SIG-M5 treated with dmso at 0.1 percent for 504 hours (cell line): ENCODE measurements around the gene SLC26A2.

Experiments
- DNase-seq: peaks from one replicate; lab custom pipeline; 2025; ENCODE audit not compliant: unreplicated experiment; lab: John Stamatoyannopoulos, UW

Gene SLC26A2

DNA sequence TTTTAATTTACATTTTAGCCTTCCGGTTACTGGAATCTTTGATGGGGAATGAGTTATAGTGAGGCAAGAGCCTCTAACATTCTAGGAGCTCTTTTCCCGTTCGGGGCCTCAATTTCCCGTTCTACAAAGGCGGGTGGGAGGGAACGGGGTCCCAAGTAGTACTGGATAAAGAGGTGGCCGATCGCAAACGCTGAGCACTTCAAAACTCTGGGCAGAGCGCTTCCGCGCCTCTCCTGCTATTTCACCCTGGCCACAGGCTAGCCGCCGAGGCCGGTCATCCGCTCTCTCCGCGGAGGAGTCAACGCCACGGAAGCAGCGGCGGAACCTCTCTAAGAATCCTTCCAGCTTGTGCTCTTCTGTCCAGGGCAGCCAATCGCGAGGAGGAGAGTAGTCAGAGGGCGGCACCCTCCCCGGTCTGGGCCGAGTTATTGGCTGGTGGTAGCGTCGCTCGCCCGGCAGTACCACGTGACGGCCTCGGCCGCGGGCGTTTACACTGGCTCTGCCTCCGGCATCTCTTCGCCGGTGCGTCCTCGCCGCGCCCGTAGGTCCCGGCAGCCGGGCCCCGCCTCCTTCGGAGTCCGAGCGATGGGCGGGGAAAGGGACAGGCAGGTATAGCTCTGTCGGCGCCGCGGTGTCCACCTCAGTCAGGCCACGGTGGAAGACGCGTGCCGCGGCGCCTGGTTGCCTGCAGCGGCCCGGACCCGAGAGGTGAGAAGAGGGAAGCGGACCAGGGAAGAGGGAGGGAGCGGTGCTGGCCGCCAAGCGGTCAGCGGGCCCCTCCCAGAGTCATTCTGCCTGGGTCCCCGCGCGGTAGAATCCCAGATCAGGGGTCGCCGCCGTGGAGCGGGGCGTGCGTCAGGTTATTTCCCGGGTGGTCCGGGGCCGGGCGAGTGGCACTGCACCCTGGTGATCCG, at the start of gene SLC26A2:
TSS of gene SLC26A2 (plus strand) at position 487 of the 914 bp plus-strand sequence. CDS start 16,895 bp downstream, outside the sequence.
- peak; percentile 99 for DNase-seq

- DNase-seq = no peak
These were observed 49.5 kb upstream of the SLC26A2 start for GRCh38 chr5:149911031-149911430.

DNA sequence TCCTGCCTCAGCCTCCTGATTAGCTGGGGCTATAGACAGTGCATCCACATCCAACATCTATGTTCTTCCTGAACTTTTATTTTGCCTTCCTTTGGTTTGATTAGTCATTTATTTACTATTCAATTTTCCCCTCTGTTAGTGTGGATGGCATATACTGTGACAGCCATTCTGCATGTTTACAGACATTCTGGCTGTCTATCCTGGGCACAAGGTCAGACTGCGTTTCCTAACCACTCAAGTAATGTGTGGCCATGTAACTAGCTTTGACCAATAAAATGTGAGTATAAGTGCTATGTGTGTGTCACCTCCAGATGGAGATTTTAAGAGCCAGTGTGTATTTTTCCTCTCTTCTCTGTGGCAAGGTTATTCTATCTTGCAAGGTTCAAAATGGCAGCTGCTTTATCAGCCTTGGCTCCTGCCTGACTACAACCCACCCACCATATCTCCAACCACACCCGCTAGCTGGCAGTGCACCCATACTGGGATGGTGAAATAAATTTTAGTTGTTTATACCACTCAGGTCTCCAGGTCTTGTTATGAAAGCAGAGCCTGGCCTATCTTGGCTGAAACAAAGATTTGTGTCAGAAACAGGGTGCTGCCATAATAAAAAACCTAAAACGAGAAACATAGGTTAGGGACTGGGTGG, 48.2 kb upstream of the SLC26A2 start:
- no peak for DNase-seq

- DNase-seq = no peak
These were observed 46.8 kb upstream of the SLC26A2 start for GRCh38 chr5:149913436-149914419.

DNA sequence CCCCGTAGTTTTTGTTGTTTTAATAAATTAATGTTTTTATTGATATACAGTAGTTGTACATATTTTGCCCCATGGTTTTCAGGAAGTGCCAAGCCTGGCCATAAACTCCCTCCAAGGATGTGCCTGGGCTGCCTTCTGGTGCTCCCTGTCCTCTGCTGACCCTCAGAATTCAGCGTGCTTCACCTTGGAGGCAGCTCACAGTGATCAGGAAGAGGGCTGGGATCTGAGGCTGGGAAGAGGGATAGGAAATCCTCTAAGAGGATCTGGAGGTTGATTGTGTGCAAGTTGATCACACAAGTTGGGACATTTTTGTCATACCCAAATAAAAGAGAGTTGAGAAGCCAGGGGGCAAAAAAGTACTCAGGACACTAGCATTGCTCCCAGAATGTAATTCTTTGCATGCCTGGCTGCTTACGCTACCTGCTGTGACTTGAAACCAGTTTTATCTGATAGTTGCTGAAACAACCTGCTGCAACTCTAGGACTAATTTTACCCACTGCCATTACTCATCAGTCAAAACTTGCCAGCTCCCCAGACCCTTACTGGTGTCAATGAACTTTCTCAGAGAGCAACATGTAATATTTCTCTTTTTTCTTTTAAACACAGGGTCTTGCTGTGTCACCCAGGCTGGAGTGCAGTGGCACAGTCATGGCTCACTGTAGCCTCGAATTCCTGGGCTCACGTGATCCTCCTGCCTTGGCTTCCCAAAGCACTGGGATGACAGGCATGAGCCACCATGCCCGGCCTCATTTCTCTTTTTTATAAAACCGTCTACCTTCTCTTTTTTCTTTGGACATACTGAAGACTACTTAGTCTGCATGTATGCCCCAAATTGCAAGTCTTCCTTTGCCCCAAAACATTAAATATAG, 44.9 kb upstream of the SLC26A2 start:
- DNase-seq = no peak

GRCh38 chr5:149916334-149917072, 44.1 kb upstream of the SLC26A2 start:
- no peak for DNase-seq

DNA sequence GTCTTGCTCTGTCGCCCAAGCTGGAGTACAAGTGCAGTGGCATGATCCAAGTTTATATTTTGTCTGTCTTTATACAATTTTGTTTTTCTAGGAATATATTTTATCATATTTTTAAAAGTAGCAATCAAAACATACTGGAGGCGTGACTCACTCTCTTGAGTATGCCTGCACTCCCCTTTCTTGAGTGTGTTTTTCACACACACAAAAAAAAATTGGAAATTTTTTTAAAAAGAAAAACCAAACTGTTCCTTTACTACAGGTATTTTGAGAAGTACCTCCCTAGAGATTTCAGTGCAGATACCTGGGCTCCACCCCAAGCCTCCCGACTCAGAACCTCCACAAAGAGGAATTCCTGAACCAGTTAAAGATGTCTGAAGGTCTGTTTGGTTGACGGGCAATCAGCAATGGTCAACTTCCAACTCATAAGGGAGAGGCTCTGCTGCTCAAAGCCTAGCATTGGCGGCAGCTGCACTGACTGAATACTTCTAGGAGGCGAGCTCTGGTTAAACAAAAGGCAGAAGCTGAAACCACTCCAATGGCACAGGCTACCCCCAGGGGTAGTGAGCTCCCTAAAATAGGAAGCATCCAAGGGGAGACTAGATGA, 43.4 kb upstream of the SLC26A2 start:
- no peak for DNase-seq

GRCh38 chr5:149921597-149921996, 39.0 kb upstream of the SLC26A2 start:
- no peak for DNase-seq

DNA sequence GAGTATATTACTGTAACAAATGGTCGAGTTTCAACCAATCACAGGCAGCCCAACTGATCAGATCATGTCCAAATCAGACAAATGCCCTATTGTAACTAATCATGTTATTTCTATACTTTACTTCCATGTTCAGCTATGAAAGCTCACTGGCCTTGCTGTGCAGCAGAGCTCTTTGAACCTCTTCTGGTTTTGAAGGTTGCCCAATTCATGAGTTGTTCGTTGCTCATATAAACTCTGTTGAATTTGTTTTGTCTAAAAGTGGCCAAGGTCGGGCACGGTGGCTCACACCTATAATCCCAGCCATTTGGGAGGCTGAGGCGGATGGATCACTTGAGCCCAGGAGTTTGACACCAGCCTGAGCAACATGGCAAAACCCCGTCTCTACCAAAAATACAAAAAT, 37.6 kb upstream of the SLC26A2 start:
- no peak for DNase-seq

GRCh38 chr5:149924486-149924885, 36.1 kb upstream of the SLC26A2 start:
- no peak for DNase-seq

DNA sequence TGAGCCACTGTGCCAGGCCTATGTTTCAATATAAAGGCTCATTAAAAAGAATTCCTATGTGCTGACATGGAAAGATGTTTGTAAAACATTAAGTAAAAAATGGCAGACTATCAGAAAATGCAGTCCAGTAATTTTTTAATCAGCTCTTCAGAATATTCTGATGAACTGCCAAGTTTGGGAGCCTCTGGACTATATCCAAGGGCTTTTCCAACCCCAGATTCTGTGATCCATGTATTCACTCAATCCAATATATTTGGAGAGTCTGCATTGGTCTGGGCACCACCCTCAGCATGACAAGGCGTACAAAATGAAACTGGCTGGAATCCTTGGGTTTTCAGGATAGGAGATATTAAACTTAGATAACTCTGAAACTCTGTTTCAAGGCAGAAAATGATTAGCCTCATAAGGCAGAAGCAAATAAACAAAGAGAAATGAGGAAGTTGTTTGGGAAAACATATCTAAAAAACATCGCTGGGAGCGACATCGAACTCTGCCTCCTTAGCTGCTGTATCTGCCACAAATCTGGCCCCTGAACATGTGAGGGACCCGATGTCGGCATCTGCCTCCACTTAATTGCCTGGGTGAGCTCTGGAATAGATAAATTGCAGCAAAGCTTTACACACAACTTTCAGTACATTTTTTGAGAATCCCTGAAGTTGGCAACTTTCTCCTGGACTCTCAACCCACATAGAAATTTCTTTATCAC, 30.4 kb upstream of the SLC26A2 start:
- no peak for DNase-seq

GRCh38 chr5:149930749-149931574, 29.6 kb upstream of the SLC26A2 start:
- no peak for DNase-seq

GRCh38 chr5:149931992-149932436, 28.5 kb upstream of the SLC26A2 start:
- no peak for DNase-seq

GRCh38 chr5:149932445-149933350, 27.9 kb upstream of the SLC26A2 start:
- no peak for DNase-seq

DNA sequence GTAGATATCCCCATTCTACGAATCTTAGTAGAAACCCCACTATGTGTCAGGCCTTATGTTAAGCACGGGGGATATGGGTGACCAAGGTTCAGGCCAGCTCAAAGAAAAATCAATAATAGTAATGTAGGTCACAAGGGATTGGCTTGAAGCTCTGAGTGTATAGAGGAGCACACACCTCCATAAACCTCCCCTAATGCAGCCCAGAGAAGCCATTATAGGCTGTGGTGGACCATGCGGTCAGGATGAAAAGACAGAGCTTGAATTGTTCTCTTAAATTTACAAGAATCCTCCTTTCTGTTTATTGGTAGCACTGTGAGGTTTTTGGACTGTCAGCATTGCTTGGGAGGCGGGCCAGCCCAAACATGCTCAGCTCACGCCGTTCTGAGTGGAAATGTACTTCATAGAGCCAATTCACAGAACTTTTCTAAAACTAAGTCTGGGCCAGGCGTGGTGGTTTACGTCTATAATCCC, 25.1 kb upstream of the SLC26A2 start:
- DNase-seq = no peak

DNA sequence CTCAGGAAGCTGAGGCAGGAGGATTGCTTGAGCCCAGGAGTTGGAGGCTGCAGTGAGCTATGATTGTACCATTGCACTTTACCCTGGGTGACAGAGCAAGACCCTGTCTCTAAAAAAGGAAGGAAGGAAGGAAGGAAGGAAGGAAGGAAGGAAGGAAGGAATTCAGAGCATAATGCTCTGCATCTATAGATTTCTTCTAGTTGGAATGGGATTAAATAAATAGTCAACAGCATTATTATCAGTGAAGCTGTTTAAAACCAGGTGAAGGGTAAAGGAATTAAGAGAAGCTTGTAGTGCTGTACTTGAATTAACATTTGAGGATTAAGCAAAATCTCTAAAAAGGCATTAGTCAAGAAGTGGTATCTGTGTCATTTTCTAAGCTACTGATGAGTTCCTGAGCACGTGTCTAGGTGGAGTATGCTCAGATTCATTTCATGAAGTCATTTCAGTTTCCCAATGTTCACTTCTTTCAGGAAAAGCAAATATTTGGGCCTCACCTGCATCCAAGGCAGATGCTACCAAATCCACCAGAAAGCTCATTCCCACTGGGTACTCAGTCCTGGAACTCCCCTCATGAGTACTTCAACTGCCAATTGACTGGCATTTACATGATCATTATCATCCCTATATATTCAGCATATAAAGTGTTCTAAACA, 24.4 kb upstream of the SLC26A2 start:
- DNase-seq = no peak
